B cell (primary cell): Measurements from ENCODE around the gene PDE11A. TPM values are rescaled to one million over a fixed set of nuclear protein-coding genes. Genes with fewer than 3 reads are reported as not detected.

Source experiments
- ATAC-seq: fragments of 200-7000 bp; cut with Tn5 transposase; one replicate; pipeline ENCODE4 v1.10.0; 2021; ENCODE audit warnings: low read depth, mild to moderate bottlenecking, moderate number of reproducible peaks, moderate library complexity
- CTCF ChIA-PET: fragments of 350-600 bp; sonication (Branson Sonifier 250); formaldehyde crosslinking; loops from one replicate; lab custom pipeline; 2021; ENCODE audit warnings: antibody characterized with exemption, inconsistent platforms; lab: Charles Lee
- POLR2A ChIA-PET: fragments of 350-600 bp; sonication (Branson Sonifier 250); formaldehyde crosslinking; loops from one replicate; lab custom pipeline; 2021; ENCODE audit warnings: antibody characterized with exemption; lab: Charles Lee
- DNase-seq: peaks from one replicate; pipeline ENCODE4 v3.0.0; 2013
- H2AFZ ChIP-seq: 2 replicates; pipeline ENCODE4 v1.6.1; 2012; ENCODE audit warnings: mild to moderate bottlenecking, low read depth, low read length; ENCODE audit not compliant: insufficient read depth, poor library complexity, severe bottlenecking
- H3K27ac ChIP-seq, 2 donors: 1 replicate in 1 of 2; 2 replicates in 1 of 2; pipeline ENCODE4 v1.5.1; 2012 to 2013; ENCODE audit warnings: low read length in 2 of 2, mild to moderate bottlenecking in 2 of 2, moderate library complexity in 1 of 2
- H3K27me3 ChIP-seq, 4 experiments: fragments of 200-600 bp in 1 of 4; sonication (generic) in 1 of 4; replicated peaks in 1 of 4; 1 replicate in 2 of 4; 2 replicates in 2 of 4; pipeline versions ENCODE4 v1.6.1 to v1.7.0; 2013 to 2016; ENCODE audit warnings: low read length in 3 of 4, mild to moderate bottlenecking in 2 of 4, mixed read lengths in 1 of 4, moderate library complexity in 1 of 4; ENCODE audit not compliant: insufficient read depth in 4 of 4, control insufficient read depth in 3 of 4; ENCODE audit errors: control extremely low read depth in 1 of 4
- H3K36me3 ChIP-seq, 2 experiments: replicated peaks in 1 of 2; 1 replicate in 1 of 2; 2 replicates in 1 of 2; pipeline versions ENCODE4 v1.6.1 to v1.7.1; 2013; ENCODE audit warnings: low read length in 1 of 2; ENCODE audit not compliant: insufficient read depth in 2 of 2, control insufficient read depth in 1 of 2; ENCODE audit errors: control extremely low read depth in 1 of 2, extremely low read depth in 1 of 2
- H3K4me1 ChIP-seq, 2 donors: fragments of 200-600 bp in 1 of 2; sonication (generic) in 1 of 2; 1 replicate in 1 of 2; 2 replicates in 1 of 2; pipeline versions ENCODE4 v1.5.1 to v1.6.1; 2013 to 2017; ENCODE audit warnings: low read length in 2 of 2; ENCODE audit not compliant: control insufficient read depth in 2 of 2, insufficient read depth in 2 of 2
- H3K4me2 ChIP-seq: replicated peaks from 2 replicates; pipeline ENCODE3; 2012; ENCODE audit warnings: mild to moderate bottlenecking, low read depth, low read length; ENCODE audit not compliant: poor library complexity, severe bottlenecking
- H3K4me3 ChIP-seq, 5 experiments: fragments of 200-600 bp in 1 of 5; sonication (generic) in 1 of 5; 1 replicate in 3 of 5; 2 replicates in 2 of 5; pipeline versions ENCODE4 v1.5.1 to v1.7.0; 2011 to 2016; ENCODE audit warnings: low read length in 4 of 5, mild to moderate bottlenecking in 4 of 5, low read depth in 2 of 5, control low read depth in 1 of 5, moderate library complexity in 1 of 5; ENCODE audit not compliant: insufficient read depth in 1 of 5; ENCODE audit errors: control extremely low read depth in 1 of 5, extremely low read depth in 1 of 5
- H3K79me2 ChIP-seq: fragments of 200-600 bp; sonication (generic); one replicate; pipeline ENCODE4 v1.6.0; 2016; ENCODE audit warnings: low read length; ENCODE audit not compliant: control insufficient read depth, insufficient read depth
- H3K9ac ChIP-seq: fragments of 200-600 bp; sonication (generic); 2 replicates; pipeline ENCODE4 v1.6.1; 2017; ENCODE audit warnings: mild to moderate bottlenecking, low read length, moderate library complexity
- H3K9me3 ChIP-seq, 3 donors: one replicate each; pipeline versions ENCODE4 v1.6.1 to v1.7.1; 2013; ENCODE audit warnings: low read length in 2 of 3; ENCODE audit not compliant: control insufficient read depth in 2 of 3, insufficient read depth in 1 of 3; ENCODE audit errors: control extremely low read depth in 1 of 3
- H4K20me1 ChIP-seq: 2 replicates; pipeline ENCODE4 v1.6.0; 2012; ENCODE audit warnings: mild to moderate bottlenecking, low read length; ENCODE audit not compliant: insufficient read depth, control insufficient read depth, poor library complexity, severe bottlenecking
- H3K27ac Mint-ChIP-seq: one replicate; pipeline ENCODE4 v1.8.0; 2021; ENCODE audit warnings: mixed read lengths
- H3K27me3 Mint-ChIP-seq: one replicate; pipeline ENCODE4 v1.8.0; 2021; ENCODE audit warnings: mixed read lengths
- H3K4me1 Mint-ChIP-seq: one replicate; pipeline ENCODE4 v1.8.0; 2021; ENCODE audit warnings: mixed read lengths
- H3K4me3 Mint-ChIP-seq: one replicate; pipeline ENCODE4 v1.8.0; 2021; ENCODE audit warnings: mixed read lengths
- H3K9me3 Mint-ChIP-seq: one replicate; pipeline ENCODE4 v1.8.0; 2022; ENCODE audit warnings: mixed read lengths; ENCODE audit not compliant: insufficient read depth
- EZH2 ChIP-seq: IDR thresholded peaks from 2 replicates; pipeline ENCODE4 v1.6.1; 2012; ENCODE audit warnings: borderline replicate concordance, low read depth, mild to moderate bottlenecking, moderate library complexity, low read length; ENCODE audit not compliant: insufficient read depth, poor library complexity, severe bottlenecking
- WGBS: methylation state at CpG from one replicate; pipeline ENCODE4 v1.1.5; 2013; ENCODE audit warnings: missing lambda C conversion rate; ENCODE audit not compliant: insufficient coverage; 5-methylcytosine and 5-hydroxymethylcytosine counted together
- intact Hi-C: fragments of 100-400 bp; cut with micrococcal nuclease; formaldehyde crosslinking; loops from one replicate; pipeline ENCODE4 v1.10.0; 2022
- polyA plus RNA-seq: library from polyadenylated mRNA; depleted of rRNA; stranded (reverse); fragments of >200 nt; gene quantifications from 2 replicates; pipeline ENCODE4 v1.2.3, GENCODE V29; 2012
- total RNA-seq, 2 donors: library from RNA; stranded (reverse); fragments of 120-200 nt in 1 of 2; gene quantifications; 1 replicate in 1 of 2; 2 replicates in 1 of 2; pipeline versions ENCODE4 v1.2.3 to v1.2.4, GENCODE V29; 2013 to 2022
- TF ChIP-seq, protein P1 (sequence below): fragments of 200-600 bp; IDR thresholded peaks from one replicate; pipeline ENCODE4 v1.8.0; 2022; ENCODE audit warnings: antibody characterized with exemption, mild to moderate bottlenecking

PDE11A gene
- total and polyA plus RNA-seq, 2 donors (not counting 1 experiment from before 2014, with no cell fraction given) = 0.25 TPM; not detected in 1

GRCh38 chr2:177812713-177813396 lies 259.7 kb downstream of the PDE11A start:
- intact Hi-C loops = no loop called here
- H3K27ac Mint-ChIP-seq = no peak overlapping the region
- Histone ChIP-seq H3K79me2 (no peaks in the 10 kb centered on the region), H3K9me3 (peaks cover 0 to 1% (median 0%) of the 10 kb centered on the region in 3 donors), H3K27me3 (peaks cover 0 to 3% (median 0%) of the 10 kb centered on the region in 4 experiments), H2AFZ (no peak overlapping the region), H3K36me3 (no peaks in the 10 kb centered on the region), H3K4me3 (no peak overlapping the region), H3K9ac (no peak overlapping the region), H3K27ac (no peak overlapping the region), H3K4me1 (no peaks in the 10 kb centered on the region), H4K20me1 (no peaks in the 10 kb centered on the region), H3K4me2 (no peak overlapping the region)
- DNase-seq (no peak), ATAC-seq (no peak)
- WGBS = 78% methylated on average over 1 of the region's 2 CpGs
- H3K4me3 Mint-ChIP-seq = no peak overlapping the region
- TF ChIP-seq EZH2 = no peak
- TF ChIP-seq, protein P1, sequence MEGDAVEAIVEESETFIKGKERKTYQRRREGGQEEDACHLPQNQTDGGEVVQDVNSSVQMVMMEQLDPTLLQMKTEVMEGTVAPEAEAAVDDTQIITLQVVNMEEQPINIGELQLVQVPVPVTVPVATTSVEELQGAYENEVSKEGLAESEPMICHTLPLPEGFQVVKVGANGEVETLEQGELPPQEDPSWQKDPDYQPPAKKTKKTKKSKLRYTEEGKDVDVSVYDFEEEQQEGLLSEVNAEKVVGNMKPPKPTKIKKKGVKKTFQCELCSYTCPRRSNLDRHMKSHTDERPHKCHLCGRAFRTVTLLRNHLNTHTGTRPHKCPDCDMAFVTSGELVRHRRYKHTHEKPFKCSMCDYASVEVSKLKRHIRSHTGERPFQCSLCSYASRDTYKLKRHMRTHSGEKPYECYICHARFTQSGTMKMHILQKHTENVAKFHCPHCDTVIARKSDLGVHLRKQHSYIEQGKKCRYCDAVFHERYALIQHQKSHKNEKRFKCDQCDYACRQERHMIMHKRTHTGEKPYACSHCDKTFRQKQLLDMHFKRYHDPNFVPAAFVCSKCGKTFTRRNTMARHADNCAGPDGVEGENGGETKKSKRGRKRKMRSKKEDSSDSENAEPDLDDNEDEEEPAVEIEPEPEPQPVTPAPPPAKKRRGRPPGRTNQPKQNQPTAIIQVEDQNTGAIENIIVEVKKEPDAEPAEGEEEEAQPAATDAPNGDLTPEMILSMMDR = no peak
- no peaks in the 10 kb centered on the region for H3K4me1 Mint-ChIP-seq
- no peaks in the 10 kb centered on the region for H3K9me3 Mint-ChIP-seq
- peaks cover 4% of the 10 kb centered on the region for H3K27me3 Mint-ChIP-seq
- CTCF ChIA-PET = no interaction called here
- POLR2A ChIA-PET = no interaction called here

DNA sequence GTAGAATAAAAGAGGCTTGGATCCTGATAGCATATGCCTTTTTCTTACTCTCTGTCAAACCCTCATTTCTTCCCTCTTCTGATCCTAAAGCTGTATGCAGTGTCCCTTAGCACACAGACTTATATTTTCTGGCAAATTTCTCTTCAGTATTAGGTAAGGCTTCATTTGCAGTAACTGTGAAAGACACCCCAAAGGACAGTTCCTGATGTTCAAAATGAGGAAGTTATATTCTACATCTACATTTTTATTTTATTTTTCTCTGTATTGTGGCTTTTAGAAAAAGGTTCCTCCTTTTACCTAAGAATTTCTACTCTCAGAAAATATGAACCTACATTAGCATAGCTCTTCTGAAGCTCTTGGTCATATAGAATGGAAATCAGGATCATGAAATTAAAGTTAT lies 261.7 kb downstream of the PDE11A start:
- CTCF ChIA-PET = no interaction called here
- DNase-seq = no peak
- POLR2A ChIA-PET = no interaction called here

More for the DNA sequence above, 261.7 kb downstream of the PDE11A start:
- H3K4me1 ChIP-seq = no peaks in the 10 kb centered on the region
- no peak overlapping the region for H3K4me2 ChIP-seq
- Mint-ChIP-seq H3K4me1 (no peaks in the 10 kb centered on the region), H3K27me3 (peaks cover 4% of the 10 kb centered on the region), H3K4me3 (no peak overlapping the region), H3K9me3 (peaks cover 2% of the 10 kb centered on the region), H3K27ac (no peak overlapping the region)
- H2AFZ ChIP-seq = no peak overlapping the region
- H3K36me3 ChIP-seq = no peaks in the 10 kb centered on the region
- H3K9me3 ChIP-seq = peaks cover 0 to 4% (median 1%) of the 10 kb centered on the region in 3 donors
- H3K9ac ChIP-seq = no peak overlapping the region
- H3K27ac ChIP-seq = no peak overlapping the region
- no peaks in the 10 kb centered on the region for H4K20me1 ChIP-seq
- H3K4me3 ChIP-seq = no peak overlapping the region
- H3K27me3 ChIP-seq = peaks cover 0 to 3% (median 0%) of the 10 kb centered on the region in 4 experiments
- TF ChIP-seq, protein P1 = no peak
- no peak for TF ChIP-seq EZH2
- intact Hi-C loops = no loop called here
- no peak for ATAC-seq
- no peaks in the 10 kb centered on the region for H3K79me2 ChIP-seq
